ENCODE data around the gene CAMK4.
A peak's percentile ranks its signal among the peaks of the same experiment; 100 is the strongest.
"Not testable (repeated sequence)": the region's sequence is repeated elsewhere in the genome, so short reads cannot be mapped to it uniquely, and the experiment has no call there.

CAMK4 gene

DNA sequence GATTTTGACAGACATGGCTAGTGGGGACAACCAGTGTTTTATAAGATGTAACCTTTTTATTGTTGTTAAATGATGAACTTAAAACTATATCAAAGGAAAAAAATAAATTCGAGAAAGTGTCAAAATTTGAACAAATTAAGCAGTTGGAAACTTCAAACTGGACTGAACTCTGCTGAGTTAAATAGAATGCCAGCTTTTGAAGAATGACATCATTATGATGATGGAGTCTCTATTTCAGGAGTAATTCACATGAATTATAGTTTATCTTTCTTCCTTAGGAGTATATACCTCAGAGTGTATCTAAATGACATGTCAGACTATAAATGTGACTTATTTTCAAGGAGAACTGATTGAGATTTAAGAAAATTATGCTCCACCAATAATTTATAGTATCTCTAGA is 125.2 kb downstream of the CAMK4 start:
- DNase-seq: no peak
- in situ Hi-C loops (cut with HindIII; ENCODE audit: low pct_ligation_motif_present, low pct_unique_long_range_greater_than_20kb, low sequenced_read_pairs): no loop called here

- DNase-seq: no peak
- in situ Hi-C loops (cut with HindIII; ENCODE audit: low pct_ligation_motif_present, low pct_unique_long_range_greater_than_20kb, low sequenced_read_pairs): no loop called here
Measured at GRCh38 chr5:111353035-111353434, 128.9 kb downstream of the CAMK4 start.

- DNase-seq; in situ Hi-C loops (cut with HindIII; ENCODE audit: low pct_ligation_motif_present, low pct_unique_long_range_greater_than_20kb, low sequenced_read_pairs): not testable (repeated sequence)
Measured at GRCh38 chr5:111358726-111359125, 134.5 kb downstream of the CAMK4 start.

DNA sequence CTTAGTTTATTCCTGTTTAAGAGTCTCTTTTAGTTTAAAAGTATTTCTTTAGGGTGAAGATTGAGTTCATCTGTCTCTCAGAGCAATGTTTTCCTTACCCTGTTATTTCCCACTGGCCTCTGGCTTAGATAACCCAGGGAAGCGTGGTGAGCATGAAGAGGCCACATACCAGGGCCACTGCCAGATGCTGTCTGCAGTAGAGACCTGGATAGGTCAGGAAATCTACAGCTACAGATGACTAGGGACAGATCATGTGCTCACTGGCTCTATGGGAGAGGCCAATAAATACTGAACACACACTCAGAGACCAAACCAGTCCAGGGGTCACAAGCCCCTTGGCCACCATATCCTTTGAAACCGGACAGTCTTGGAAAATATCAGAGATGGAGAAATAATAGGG is 136.0 kb downstream of the CAMK4 start:
- in situ Hi-C loops (cut with HindIII; ENCODE audit: low pct_ligation_motif_present, low pct_unique_long_range_greater_than_20kb, low sequenced_read_pairs): no loop called here
- DNase-seq: no peak

DNA sequence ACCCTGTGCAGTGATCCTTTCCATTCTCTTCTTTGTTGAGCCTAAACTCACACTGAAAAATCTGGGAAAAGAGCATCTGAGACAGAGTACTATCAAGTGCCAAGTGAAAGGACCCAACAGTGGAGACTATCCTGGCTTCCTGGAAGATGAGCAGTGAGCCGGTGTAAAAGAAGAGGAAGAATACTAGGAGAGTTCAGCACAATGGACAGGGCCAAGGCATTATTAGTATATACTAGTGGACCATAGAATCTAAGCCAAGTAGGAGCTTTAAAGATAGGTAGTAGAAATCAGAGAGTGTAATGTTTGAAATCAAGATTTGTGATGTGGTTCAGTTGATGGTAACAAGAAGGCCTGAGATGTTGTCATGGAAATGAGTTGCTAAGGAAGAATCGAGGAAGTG is 140.8 kb downstream of the CAMK4 start:
- in situ Hi-C loops (cut with HindIII; ENCODE audit: low pct_ligation_motif_present, low pct_unique_long_range_greater_than_20kb, low sequenced_read_pairs): no loop called here
- DNase-seq: peak; percentile 4

DNA sequence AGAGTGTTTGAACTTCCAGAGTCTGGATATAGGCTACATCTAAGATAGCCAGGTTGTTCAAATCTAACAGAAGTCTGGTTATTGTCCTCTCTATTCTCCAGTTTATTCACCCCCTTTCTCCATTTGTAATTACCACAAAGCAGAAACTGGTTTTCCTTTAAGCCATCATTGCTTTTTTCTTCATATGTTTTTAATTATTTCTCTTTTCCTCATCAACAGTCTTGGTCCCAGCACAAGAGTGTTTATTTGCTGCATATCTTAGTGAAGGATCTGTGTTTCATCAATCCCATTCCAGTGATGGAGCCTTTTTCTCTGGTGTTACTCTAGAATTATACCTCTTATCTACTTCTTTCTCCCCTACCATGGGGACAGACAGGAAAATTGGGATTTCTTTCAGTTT is 142.2 kb downstream of the CAMK4 start:
- no peak for DNase-seq
- in situ Hi-C loops (cut with HindIII; ENCODE audit: low pct_ligation_motif_present, low pct_unique_long_range_greater_than_20kb, low sequenced_read_pairs): no loop called here

DNA sequence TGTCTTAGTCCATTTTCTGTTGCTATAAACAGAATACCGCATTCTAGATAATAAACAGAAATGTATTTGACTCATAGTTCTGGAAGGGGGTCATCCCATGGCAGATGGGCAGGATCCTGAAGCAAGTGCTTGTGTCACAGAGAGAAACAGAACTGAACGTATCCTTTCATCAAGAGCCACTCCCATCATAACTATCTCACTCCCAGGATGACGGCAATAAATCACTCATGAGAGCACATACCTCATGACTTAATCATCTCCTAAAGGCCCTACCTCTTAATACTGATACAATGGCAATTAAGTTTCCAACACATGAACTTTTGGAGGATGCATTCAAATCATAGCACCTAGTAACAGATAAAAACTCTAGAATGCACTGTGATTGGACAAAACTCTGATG is 142.9 kb downstream of the CAMK4 start:
- DNase-seq: no peak
- in situ Hi-C loops (cut with HindIII; ENCODE audit: low pct_ligation_motif_present, low pct_unique_long_range_greater_than_20kb, low sequenced_read_pairs): no loop called here

DNA sequence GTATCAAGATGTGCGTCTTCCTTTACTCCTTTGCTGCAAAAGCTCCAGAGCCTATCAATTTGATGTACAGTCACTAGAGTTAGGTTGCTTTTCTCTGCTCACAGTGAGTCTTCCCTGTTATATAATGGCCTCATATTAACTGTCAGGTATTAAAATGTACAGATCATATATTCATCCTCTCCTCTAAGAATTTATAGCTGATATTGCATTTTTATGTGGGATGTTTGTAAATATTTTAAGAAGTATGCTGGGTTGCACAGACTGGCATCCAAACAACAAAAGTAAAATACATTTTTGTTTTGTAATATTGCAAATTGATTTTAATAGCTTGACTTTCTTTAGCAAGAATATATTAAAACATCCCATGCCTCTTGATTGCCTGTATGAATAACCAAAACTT is 148.6 kb downstream of the CAMK4 start:
- in situ Hi-C loops (cut with HindIII; ENCODE audit: low pct_ligation_motif_present, low pct_unique_long_range_greater_than_20kb, low sequenced_read_pairs): no loop called here
- no peak for DNase-seq

DNA sequence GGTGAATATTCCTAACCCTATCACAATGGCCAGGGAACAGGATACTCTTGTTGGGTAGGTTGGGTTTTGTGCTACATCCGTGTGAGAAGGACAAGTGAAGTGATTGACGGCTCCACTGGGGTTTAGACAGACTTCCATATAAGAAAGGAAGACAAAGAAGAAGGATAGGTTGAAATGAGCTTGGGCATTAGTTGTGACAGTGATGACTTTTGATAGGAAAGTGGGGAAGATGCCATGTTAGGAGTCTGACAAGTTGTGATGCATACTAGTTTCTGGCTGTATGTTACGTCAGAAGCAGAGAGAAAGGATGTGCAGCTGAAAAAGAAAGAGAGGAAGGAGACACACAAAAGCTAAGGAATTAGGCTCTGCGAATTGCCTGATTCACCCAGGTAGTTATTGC is 150.2 kb downstream of the CAMK4 start:
- DNase-seq: no peak
- in situ Hi-C loops (cut with HindIII; ENCODE audit: low pct_ligation_motif_present, low pct_unique_long_range_greater_than_20kb, low sequenced_read_pairs): no loop called here

DNA sequence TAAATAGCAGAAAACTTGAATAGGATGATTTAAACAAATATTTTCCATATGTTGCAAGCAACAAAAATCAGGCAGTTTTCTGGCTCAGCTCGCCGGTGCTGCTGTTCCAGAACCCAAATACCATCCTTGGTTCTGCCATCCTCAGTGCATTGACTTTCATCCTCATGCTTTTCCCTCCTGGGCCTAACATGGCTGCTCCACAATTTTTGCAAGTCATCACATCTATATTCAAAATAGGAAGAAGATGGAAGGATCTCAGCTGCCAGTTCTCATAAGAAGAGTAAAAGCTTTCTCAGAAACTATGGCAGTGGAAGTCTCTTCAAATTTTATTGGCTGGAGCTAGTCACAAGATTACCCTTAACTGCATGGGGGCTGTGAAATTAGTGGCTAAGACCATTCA is 151.5 kb downstream of the CAMK4 start:
- in situ Hi-C loops (cut with HindIII; ENCODE audit: low pct_ligation_motif_present, low pct_unique_long_range_greater_than_20kb, low sequenced_read_pairs): no loop called here
- DNase-seq: no peak

DNA sequence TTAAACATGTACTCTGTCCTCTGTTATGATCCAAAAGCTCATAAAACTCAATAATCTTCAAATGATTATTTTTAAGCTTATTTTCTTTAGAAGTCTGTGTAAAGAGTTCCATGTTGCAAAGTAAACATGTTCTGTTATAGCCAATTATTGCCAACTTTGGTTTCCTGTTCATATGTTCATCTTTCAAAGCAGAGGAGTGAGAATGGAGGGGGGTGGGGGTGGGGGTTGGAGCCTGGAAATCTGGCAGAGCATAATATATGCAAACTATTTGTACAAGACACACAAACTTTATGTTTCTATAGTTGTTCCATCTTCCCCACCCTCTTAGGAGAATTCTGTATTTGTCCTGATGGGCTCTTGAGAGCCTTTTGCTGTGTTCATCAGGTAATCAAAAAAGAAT is 153.1 kb downstream of the CAMK4 start:
- no peak for DNase-seq
- in situ Hi-C loops (cut with HindIII; ENCODE audit: low pct_ligation_motif_present, low pct_unique_long_range_greater_than_20kb, low sequenced_read_pairs): no loop called here

- in situ Hi-C loops (cut with HindIII; ENCODE audit: low pct_ligation_motif_present, low pct_unique_long_range_greater_than_20kb, low sequenced_read_pairs): no loop called here
- DNase-seq: no peak
Measured at GRCh38 chr5:111379391-111379816, 155.2 kb downstream of the CAMK4 start.

GRCh38 chr5:111383288-111383970 is 159.2 kb downstream of the CAMK4 start:
- in situ Hi-C loops (cut with HindIII; ENCODE audit: low pct_ligation_motif_present, low pct_unique_long_range_greater_than_20kb, low sequenced_read_pairs): no loop called here
- DNase-seq: no peak

- in situ Hi-C loops (cut with HindIII; ENCODE audit: low pct_ligation_motif_present, low pct_unique_long_range_greater_than_20kb, low sequenced_read_pairs): no loop called here
- DNase-seq: no peak
Measured at GRCh38 chr5:111384220-111384619, 160.0 kb downstream of the CAMK4 start.

GRCh38 chr5:111385051-111385450 is 160.9 kb downstream of the CAMK4 start:
- DNase-seq: no peak
- in situ Hi-C loops (cut with HindIII; ENCODE audit: low pct_ligation_motif_present, low pct_unique_long_range_greater_than_20kb, low sequenced_read_pairs): no loop called here

DNA sequence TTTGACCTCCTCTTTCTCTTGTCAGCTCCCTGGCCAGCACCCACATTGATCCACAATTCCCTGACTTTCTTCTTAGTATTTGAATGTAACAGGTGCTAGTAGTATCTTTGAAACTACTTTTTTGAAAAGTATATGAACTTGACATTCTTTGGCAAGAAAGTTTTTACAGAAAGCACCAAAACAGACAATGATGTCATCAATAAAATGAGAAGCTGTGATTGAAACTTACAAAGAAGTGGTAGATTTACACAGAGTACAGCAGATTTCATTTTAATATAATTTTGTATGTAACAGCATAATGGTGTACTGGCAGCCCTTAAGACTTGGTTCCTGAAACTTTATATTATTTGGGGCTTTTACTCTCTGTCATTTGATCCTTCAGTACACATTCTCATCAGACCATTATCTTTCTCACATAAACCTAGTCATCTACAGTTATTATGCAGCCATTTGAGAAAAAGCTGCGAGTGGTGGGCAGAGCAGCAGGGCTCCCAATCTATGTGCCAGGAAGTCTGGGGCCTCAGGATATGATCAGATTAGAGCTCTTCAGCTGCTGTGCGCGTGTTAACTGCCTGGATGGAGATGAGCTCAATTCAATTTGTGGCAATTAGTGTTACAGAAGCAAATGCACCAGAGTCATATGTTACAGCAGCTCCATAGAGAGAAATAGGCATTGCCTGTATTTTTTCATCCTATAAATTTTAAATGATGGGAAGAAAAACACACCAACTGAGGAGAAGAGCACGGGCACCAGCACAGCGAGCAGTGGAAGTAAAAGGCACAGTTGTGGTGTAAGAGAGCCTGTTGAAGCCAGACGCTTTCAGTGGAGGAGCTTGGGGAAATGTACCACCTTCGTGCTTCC is 162.0 kb downstream of the CAMK4 start:
- in situ Hi-C loops (cut with HindIII; ENCODE audit: low pct_ligation_motif_present, low pct_unique_long_range_greater_than_20kb, low sequenced_read_pairs): no loop called here
- no peak for DNase-seq

DNA sequence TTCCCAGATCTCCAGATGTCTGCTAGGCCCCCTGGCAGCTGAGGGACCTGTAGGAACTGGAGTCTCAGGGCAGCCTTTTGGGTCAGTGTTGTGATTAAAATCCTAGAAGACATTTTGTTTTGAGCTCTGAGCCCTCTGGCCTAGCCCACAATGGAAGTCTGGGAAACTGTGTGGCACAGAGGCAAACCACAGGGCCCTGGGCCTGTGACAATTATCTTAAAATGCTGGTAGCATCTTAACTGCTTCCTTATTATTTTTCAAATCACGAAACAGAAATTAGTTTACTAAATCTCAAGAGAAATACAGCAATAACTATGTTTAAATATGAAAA is 162.6 kb downstream of the CAMK4 start:
- DNase-seq: no peak
- in situ Hi-C loops (cut with HindIII; ENCODE audit: low pct_ligation_motif_present, low pct_unique_long_range_greater_than_20kb, low sequenced_read_pairs): no loop called here

DNA sequence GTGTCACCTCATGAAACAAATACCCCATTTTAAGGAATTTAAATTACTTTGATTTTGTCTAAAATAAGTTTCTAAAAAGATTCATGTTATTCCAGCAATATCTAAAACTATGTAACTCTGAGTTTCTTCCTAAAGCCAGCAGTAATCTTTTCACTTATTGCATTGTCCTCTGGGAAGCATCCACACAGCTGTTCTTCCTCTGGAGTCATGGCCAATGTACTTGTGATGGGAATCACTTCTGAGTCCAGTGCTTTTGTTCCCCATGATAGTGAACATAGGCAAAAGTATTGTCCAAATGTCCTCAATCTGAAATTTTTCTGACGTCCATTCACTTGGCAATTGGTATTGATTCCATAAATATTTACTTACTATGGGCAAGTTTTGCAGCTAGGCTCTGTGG is 163.2 kb downstream of the CAMK4 start:
- DNase-seq: no peak
- in situ Hi-C loops (cut with HindIII; ENCODE audit: low pct_ligation_motif_present, low pct_unique_long_range_greater_than_20kb, low sequenced_read_pairs): no loop called here

- in situ Hi-C loops (cut with HindIII; ENCODE audit: low pct_ligation_motif_present, low pct_unique_long_range_greater_than_20kb, low sequenced_read_pairs): no loop called here
- peak; percentile 75 for DNase-seq
Measured at GRCh38 chr5:111389390-111390082, 165.4 kb downstream of the CAMK4 start.

DNA sequence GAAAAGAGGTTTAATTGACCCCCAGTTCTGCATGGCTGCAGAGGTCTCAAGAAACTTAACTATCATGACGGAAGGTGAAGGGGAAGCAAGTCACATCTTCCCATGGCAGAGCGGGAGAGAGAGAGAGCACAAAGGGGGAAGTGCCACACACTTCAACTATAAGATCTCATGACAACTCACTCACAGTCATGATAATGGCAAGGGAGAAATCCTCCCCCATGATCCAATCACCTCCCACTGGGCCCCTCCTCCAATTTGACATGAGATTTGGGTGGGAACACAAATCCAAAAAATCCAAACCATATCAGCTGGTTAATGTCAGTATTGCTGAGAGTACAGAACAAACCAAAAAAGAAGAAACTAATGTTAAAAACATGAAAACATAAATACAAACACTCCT is 168.0 kb downstream of the CAMK4 start:
- in situ Hi-C loops (cut with HindIII; ENCODE audit: low pct_ligation_motif_present, low pct_unique_long_range_greater_than_20kb, low sequenced_read_pairs): no loop called here
- DNase-seq: no peak
